Measurements from ENCODE around the gene TSHZ2. TPM values are rescaled to one million over a fixed set of nuclear protein-coding genes. Genes with fewer than 3 reads are reported as not detected.

The TSHZ2 gene
- total RNA-seq, 1 experiment from 2014 or later: 0.07 TPM

GRCh38 chr20:53448875-53449274, 476.7 kb downstream of the TSHZ2 start:
- Mint-ChIP-seq H3K27ac (no peak overlapping the region), H3K36me3 (ENCODE audit: insufficient read depth in 1 of 3, low read depth in 3 of 3) (peaks cover 4 to 22% (median 21%) of the 10 kb centered on the region in 3 experiments), H3K4me3 (no peak overlapping the region), H3K9me3 (peaks cover 17 to 28% of the 10 kb centered on the region in 2 experiments), H3K27me3 (ENCODE audit: low read depth) (peaks cover 5% of the 10 kb centered on the region), H3K4me1 (peaks cover 5% of the 10 kb centered on the region in 2 experiments)
- Histone ChIP-seq H3K18ac (ENCODE audit: insufficient read length, low read depth, low read length) (no peak overlapping the region), H2AK5ac (ENCODE audit: insufficient read length, low read length) (no peak overlapping the region), H3K14ac (ENCODE audit: insufficient read depth, low read length) (no peak overlapping the region), H3K79me1 (ENCODE audit: insufficient read depth, low read depth, low read length, poor library complexity, severe bottlenecking) (no peaks in the 10 kb centered on the region), H2AFZ (ENCODE audit: low read length) (no peak overlapping the region), H2BK15ac (ENCODE audit: low read depth, low read length) (no peak overlapping the region), H3K23ac (ENCODE audit: insufficient read length, low read depth, low read length) (no peak overlapping the region), H2BK20ac (ENCODE audit: low read depth, low read length, poor library complexity, severe bottlenecking) (no peak overlapping the region), H3K27ac (ENCODE audit: insufficient read length, low read depth, low read length) (no peak overlapping the region), H3K4me2 (ENCODE audit: insufficient read depth, insufficient read length, low read length) (no peak overlapping the region), H3K9me3 (ENCODE audit: control insufficient read depth, low read depth, low read length) (peaks cover 20% of the 10 kb centered on the region), H3K4ac (ENCODE audit: low read depth, low read length) (no peak overlapping the region), H4K91ac (ENCODE audit: insufficient read length, low read depth, low read length) (no peak overlapping the region), H3T11ph (ENCODE audit: low read length) (no peak overlapping the region), H4K20me1 (ENCODE audit: control insufficient read depth, insufficient read depth, insufficient read length) (no peaks in the 10 kb centered on the region), H3K79me2 (ENCODE audit: insufficient read depth, low read length) (no peaks in the 10 kb centered on the region), H2BK12ac (ENCODE audit: insufficient read length, low read depth, low read length) (no peak overlapping the region), H3K9ac (ENCODE audit: extremely low read depth, insufficient read length, low read length) (no peak overlapping the region), H4K8ac (replicated peaks; ENCODE audit: insufficient read length, low read depth, low read length) (no peak overlapping the region), H3K27me3 (ENCODE audit: insufficient read depth, low read length) (no peaks in the 10 kb centered on the region), H2BK5ac (ENCODE audit: insufficient read length, low read length) (no peak overlapping the region), H4K5ac (ENCODE audit: insufficient read length, low read depth, low read length) (no peak overlapping the region), H3K4me1 (ENCODE audit: insufficient read depth, low read length) (no peaks in the 10 kb centered on the region), H3K23me2 (ENCODE audit: insufficient read length, low read depth, low read length, poor library complexity, severe bottlenecking) (no peaks in the 10 kb centered on the region), H2BK120ac (ENCODE audit: low read depth, low read length, poor library complexity, severe bottlenecking) (no peak overlapping the region), H3K56ac (ENCODE audit: insufficient read length, low read depth, low read length) (no peak overlapping the region)
- TF ChIP-seq, protein P1, sequence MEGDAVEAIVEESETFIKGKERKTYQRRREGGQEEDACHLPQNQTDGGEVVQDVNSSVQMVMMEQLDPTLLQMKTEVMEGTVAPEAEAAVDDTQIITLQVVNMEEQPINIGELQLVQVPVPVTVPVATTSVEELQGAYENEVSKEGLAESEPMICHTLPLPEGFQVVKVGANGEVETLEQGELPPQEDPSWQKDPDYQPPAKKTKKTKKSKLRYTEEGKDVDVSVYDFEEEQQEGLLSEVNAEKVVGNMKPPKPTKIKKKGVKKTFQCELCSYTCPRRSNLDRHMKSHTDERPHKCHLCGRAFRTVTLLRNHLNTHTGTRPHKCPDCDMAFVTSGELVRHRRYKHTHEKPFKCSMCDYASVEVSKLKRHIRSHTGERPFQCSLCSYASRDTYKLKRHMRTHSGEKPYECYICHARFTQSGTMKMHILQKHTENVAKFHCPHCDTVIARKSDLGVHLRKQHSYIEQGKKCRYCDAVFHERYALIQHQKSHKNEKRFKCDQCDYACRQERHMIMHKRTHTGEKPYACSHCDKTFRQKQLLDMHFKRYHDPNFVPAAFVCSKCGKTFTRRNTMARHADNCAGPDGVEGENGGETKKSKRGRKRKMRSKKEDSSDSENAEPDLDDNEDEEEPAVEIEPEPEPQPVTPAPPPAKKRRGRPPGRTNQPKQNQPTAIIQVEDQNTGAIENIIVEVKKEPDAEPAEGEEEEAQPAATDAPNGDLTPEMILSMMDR (conservative IDR thresholded peaks at IDR 0.05): no peak
- no peak for DNase-seq

Data from H9 (cell line).